MCF 10A (cell line): ENCODE measurements around the gene HMOX2. TPM values are rescaled to one million over a fixed set of nuclear protein-coding genes. Genes with fewer than 3 reads are reported as not detected.

Experiments used
- BruUV-seq: library from RNA; stranded (reverse); fragments of 400-500 nt; replicated peaks from 2 replicates; lab custom pipeline; 2021; lab: Mats Ljungman, UMichigan
- CTCF ChIA-PET: fragments of 300-600 bp; sonication (Branson Sonifier 250); formaldehyde crosslinking; extraction: SDS; loops from one replicate; lab custom pipeline; 2021; ENCODE audit warnings: antibody characterized with exemption, inconsistent platforms; lab: Yijun Ruan, JAX
- POLR2A ChIA-PET: fragments of 300-600, 350-650 bp; sonication (Branson Sonifier 250); formaldehyde crosslinking; extraction: SDS; loops from one replicate; lab custom pipeline; 2020; ENCODE audit warnings: antibody characterized with exemption, inconsistent platforms; lab: Yijun Ruan, JAX
- DNase-seq: peaks from one replicate; pipeline ENCODE4 v3.0.0-alpha.2; 2018; ENCODE audit not compliant: unreplicated experiment
- H3K27ac Mint-ChIP-seq: one replicate; pipeline ENCODE4 v1.8.0; 2022; ENCODE audit warnings: mild to moderate bottlenecking, low read depth, mixed read lengths; ENCODE audit not compliant: unreplicated experiment
- H3K27me3 Mint-ChIP-seq: one replicate; pipeline ENCODE4 v1.8.0; 2022; ENCODE audit warnings: mixed read lengths; ENCODE audit not compliant: insufficient read depth, unreplicated experiment
- H3K36me3 Mint-ChIP-seq: one replicate; pipeline ENCODE4 v1.8.0; 2022; ENCODE audit warnings: mild to moderate bottlenecking, moderate library complexity, mixed read lengths; ENCODE audit not compliant: insufficient read depth, unreplicated experiment
- H3K4me1 Mint-ChIP-seq: one replicate; pipeline ENCODE4 v1.8.0; 2022; ENCODE audit warnings: mixed read lengths; ENCODE audit not compliant: insufficient read depth, unreplicated experiment
- H3K4me3 Mint-ChIP-seq: one replicate; pipeline ENCODE4 v1.8.0; 2022; ENCODE audit warnings: mild to moderate bottlenecking, moderate library complexity, mixed read lengths; ENCODE audit not compliant: unreplicated experiment
- H3K9me3 Mint-ChIP-seq: one replicate; pipeline ENCODE4 v1.8.0; 2022; ENCODE audit warnings: mixed read lengths; ENCODE audit not compliant: unreplicated experiment
- intact Hi-C: fragments of 100-400 bp; cut with micrococcal nuclease; formaldehyde crosslinking; loops from 2 replicates; pipeline ENCODE4 v1.14.1; 2022
- total RNA-seq: library from RNA; stranded (reverse); gene quantifications from 2 replicates; pipeline ENCODE4 v1.2.3, GENCODE V29; 2022
- TF ChIP-seq, protein P1 (sequence below): fragments of 200-600 bp; IDR thresholded peaks from one replicate; pipeline ENCODE4 v1.8.0; 2022; ENCODE audit warnings: antibody characterized with exemption, mild to moderate bottlenecking; ENCODE audit not compliant: unreplicated experiment

HMOX2 gene
- total RNA-seq, 1 experiment from 2014 or later = 65.6 TPM

DNA sequence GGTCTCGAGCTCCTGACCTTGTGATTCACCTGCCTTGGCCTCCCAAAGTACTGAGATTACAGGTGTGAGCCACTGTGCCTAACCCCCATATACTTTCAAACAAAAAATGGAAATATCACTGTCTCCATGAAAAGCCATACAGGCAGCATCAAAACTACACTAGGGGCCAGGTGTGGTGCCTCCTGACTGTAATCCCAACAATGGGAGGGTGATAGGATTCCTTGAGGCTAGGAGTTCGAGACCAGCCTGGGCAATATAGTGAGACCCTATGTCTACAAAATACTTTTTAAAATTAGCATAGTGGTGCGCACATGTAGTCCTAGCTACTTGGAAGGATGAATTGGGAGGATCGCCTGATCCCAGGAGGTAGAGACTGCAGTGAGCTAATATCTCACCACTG lies 15.7 kb downstream of the HMOX2 start:
- Mint-ChIP-seq H3K4me3 (no peak overlapping the region), H3K27ac (no peak overlapping the region), H3K27me3 (no peaks in the 10 kb centered on the region), H3K4me1 (peaks cover 35% of the 10 kb centered on the region), H3K36me3 (peaks cover 17% of the 10 kb centered on the region), H3K9me3 (no peaks in the 10 kb centered on the region)
- intact Hi-C loops = no loop called here
- no TSS peak for BruUV-seq
- TF ChIP-seq, protein P1, sequence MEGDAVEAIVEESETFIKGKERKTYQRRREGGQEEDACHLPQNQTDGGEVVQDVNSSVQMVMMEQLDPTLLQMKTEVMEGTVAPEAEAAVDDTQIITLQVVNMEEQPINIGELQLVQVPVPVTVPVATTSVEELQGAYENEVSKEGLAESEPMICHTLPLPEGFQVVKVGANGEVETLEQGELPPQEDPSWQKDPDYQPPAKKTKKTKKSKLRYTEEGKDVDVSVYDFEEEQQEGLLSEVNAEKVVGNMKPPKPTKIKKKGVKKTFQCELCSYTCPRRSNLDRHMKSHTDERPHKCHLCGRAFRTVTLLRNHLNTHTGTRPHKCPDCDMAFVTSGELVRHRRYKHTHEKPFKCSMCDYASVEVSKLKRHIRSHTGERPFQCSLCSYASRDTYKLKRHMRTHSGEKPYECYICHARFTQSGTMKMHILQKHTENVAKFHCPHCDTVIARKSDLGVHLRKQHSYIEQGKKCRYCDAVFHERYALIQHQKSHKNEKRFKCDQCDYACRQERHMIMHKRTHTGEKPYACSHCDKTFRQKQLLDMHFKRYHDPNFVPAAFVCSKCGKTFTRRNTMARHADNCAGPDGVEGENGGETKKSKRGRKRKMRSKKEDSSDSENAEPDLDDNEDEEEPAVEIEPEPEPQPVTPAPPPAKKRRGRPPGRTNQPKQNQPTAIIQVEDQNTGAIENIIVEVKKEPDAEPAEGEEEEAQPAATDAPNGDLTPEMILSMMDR = no peak
- ChIA-PET CTCF (interaction anchor here (0.6 to 1.7 kb wide), 3 partner anchors 14 to 42 kb away, joined by 5 to 7 read pairs (median 5); no protein-coding TSS in a partner anchor), POLR2A (interaction anchor here (7.4 kb wide), 1 partner anchor 15 kb away, joined by 42 read pairs; the partner anchor contains the start of gene HMOX2)
- no peak for DNase-seq

DNA sequence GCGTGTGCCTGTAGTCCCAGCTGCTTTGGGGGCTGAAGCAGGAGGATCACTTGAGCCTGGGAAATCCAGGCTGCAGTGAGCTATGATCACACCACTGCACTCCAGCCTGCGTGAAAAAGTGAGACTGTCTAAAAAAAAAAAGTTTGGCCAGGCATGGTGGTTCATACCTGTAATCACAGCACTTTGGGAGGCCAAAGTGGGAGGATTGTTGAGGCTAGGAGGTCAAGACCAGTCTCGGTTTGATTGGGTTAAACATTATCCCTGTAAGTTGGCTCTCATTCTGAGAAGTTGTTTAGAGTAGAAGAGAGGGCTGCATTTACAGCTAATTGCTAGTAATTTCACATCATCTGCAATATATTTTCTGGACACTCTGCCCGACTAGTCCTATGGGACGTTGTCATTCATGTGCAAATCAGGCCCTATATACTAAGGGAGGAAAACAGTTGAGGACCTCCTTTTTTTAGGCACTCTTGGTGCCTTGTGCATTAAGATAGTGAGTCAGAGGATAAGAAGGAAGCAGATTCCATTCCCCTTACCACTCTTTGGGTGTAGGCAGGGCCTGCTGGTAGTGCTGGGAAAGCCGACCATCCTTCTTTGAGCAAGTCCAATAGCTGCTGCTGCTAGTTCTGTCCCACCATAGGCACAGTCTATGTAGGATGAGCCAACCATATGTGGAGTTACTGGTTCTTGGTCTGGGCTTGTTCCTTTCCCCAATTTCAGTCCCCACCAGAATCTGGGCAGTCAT lies 18.7 kb downstream of the HMOX2 start:
- peak; percentile 55 for DNase-seq
- peaks cover 46% of the 10 kb centered on the region for H3K4me1 Mint-ChIP-seq
- no peaks in the 10 kb centered on the region for H3K9me3 Mint-ChIP-seq
- BruUV-seq = no TSS peak
- TF ChIP-seq, protein P1 = no peak
- H3K27me3 Mint-ChIP-seq = no peaks in the 10 kb centered on the region
- peaks cover 11% of the 10 kb centered on the region for H3K36me3 Mint-ChIP-seq
- CTCF ChIA-PET = interaction anchor here (0.6 to 1.0 kb wide), 5 partner anchors 10 to 137 kb away, joined by 3 to 4 read pairs (median 3); no protein-coding TSS in a partner anchor
- intact Hi-C loops = no loop called here
- no peak overlapping the region for H3K4me3 Mint-ChIP-seq
- H3K27ac Mint-ChIP-seq = peak overlapping the region; percentile 81
- POLR2A ChIA-PET = interaction anchor here (0.6 to 7.4 kb wide), 7 partner anchors 18 to 239 kb away, joined by 3 to 42 read pairs (median 3); partner anchors contain the start of genes ANKS3, DNAAF8, HMOX2 and NMRAL1

DNA sequence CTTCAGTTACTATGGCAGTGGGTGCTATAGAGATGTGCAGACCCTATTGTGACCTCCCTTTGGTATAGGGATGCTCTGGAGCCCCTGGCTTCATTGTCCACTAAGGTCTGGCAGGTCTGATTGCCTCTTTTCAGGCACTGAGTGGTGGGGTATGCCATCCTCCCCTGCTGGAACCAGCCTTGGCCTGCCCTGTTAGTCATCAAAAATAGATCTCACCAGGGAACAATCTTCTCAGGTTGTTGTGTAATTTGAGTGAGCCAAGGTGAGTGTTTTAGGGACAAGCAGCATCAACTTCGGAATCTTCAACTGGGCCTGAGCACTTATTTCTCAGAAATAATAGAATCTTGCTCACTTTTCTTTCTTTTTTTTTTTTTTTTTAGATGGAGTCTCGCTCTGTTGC lies 19.6 kb downstream of the HMOX2 start:
- DNase-seq = peak; percentile 79
- BruUV-seq = no TSS peak
- Mint-ChIP-seq H3K27ac (peak overlapping the region; percentile 81), H3K36me3 (peaks cover 11% of the 10 kb centered on the region), H3K4me1 (peaks cover 54% of the 10 kb centered on the region), H3K27me3 (no peaks in the 10 kb centered on the region), H3K4me3 (no peak overlapping the region), H3K9me3 (no peaks in the 10 kb centered on the region)
- TF ChIP-seq, protein P1 = no peak
- intact Hi-C loops = no loop called here
- ChIA-PET CTCF (interaction anchor here (1.4 to 1.5 kb wide), 2 partner anchors 11 to 13 kb away, joined by 4 to 16 read pairs; no protein-coding TSS in a partner anchor), POLR2A (interaction anchor here (0.9 to 7.4 kb wide), 5 partner anchors 9 to 53 kb away, joined by 3 to 42 read pairs (median 4); partner anchors contain the start of genes HMOX2 and NMRAL1)

DNA sequence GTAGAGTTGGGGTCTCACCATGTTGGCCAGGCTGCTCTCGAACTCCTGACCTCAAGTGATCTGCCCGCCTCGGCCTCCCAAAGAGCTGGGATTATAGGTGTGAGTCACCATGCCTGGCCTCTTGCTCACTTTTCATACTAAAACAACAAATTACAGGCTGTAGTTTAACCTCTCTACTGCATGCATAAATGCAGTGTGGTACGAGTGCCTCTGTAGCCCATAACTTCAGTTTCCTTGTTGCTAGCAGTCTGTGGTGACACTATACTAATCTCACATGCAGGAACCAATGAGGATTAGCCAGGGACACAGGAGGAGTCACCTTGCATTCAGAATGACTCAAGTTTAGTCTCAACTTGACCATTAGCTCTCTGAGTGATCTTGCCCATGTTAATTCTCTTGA lies 20.1 kb downstream of the HMOX2 start:
- peak overlapping the region; percentile 81 for H3K27ac Mint-ChIP-seq
- H3K4me1 Mint-ChIP-seq = peaks cover 60% of the 10 kb centered on the region
- TF ChIP-seq, protein P1 = no peak
- intact Hi-C loops = no loop called here
- POLR2A ChIA-PET = interaction anchor here (0.5 to 2.0 kb wide), 6 partner anchors 10 to 656 kb away, joined by 3 to 14 read pairs (median 4); partner anchors contain the start of genes HMOX2 and NMRAL1
- CTCF ChIA-PET = interaction anchor here (0.6 to 1.5 kb wide), 4 partner anchors 10 to 86 kb away, joined by 3 to 16 read pairs (median 4); no protein-coding TSS in a partner anchor
- BruUV-seq = no TSS peak
- peaks cover 11% of the 10 kb centered on the region for H3K36me3 Mint-ChIP-seq
- peak; percentile 42 for DNase-seq
- no peaks in the 10 kb centered on the region for H3K9me3 Mint-ChIP-seq
- no peaks in the 10 kb centered on the region for H3K27me3 Mint-ChIP-seq
- no peak overlapping the region for H3K4me3 Mint-ChIP-seq
